ENCODE data around the gene HMG20A. TPM values are rescaled to one million over a fixed set of nuclear protein-coding genes. Genes with fewer than 3 reads are reported as not detected.
A peak's percentile ranks its signal among the peaks of the same experiment; 100 is the strongest.

Gene HMG20A
- total and polyA plus RNA-seq, 3 experiments from 2014 or later = 28.5 to 46.6 (median 34.0) TPM

- Mint-ChIP-seq H3K4me1 (peaks cover 14 to 25% (median 20%) of the 10 kb centered on the region in 3 donors), H3K9me3 (no peaks in the 10 kb centered on the region), H3K27me3 (no peaks in the 10 kb centered on the region), H3K27ac (peak overlapping the region in 1 of 8 donors; percentile 38), H3K4me3 (no peak overlapping the region), H3K36me3 (peaks cover 4 to 20% (median 14%) of the 10 kb centered on the region in 3 donors)
- CTCF ChIA-PET = interaction anchor here (1.0 to 5.1 kb wide), 4 partner anchors 48 to 522 kb away, joined by 3 to 43 read pairs (median 14); no protein-coding TSS in a partner anchor
- POLR2A ChIA-PET = no interaction called here
- Histone ChIP-seq H3K9me3 (ENCODE audit: low read length) (no peaks in the 10 kb centered on the region), H3K4me3 (ENCODE audit: low read length) (no peak overlapping the region), H3K27me3 (ENCODE audit: insufficient read depth, low read length, poor library complexity, severe bottlenecking) (no peaks in the 10 kb centered on the region), H3K4me1 (ENCODE audit: insufficient read depth, low read length) (peaks cover 16% of the 10 kb centered on the region), H3K36me3 (ENCODE audit: insufficient read depth, low read length) (no peaks in the 10 kb centered on the region), H3K27ac (ENCODE audit: low read depth, low read length) (no peak overlapping the region)
- DNase-seq = no peak
Measured at GRCh38 chr15:77494964-77495363, 74.3 kb downstream of the HMG20A start.

GRCh38 chr15:77495838-77496596 is 75.3 kb downstream of the HMG20A start:
- H3K27me3 Mint-ChIP-seq = no peaks in the 10 kb centered on the region
- no peaks in the 10 kb centered on the region for H3K9me3 ChIP-seq (ENCODE audit: low read length)
- peaks cover 14 to 25% (median 20%) of the 10 kb centered on the region in 3 donors for H3K4me1 Mint-ChIP-seq
- H3K36me3 Mint-ChIP-seq = peaks cover 4 to 15% (median 6%) of the 10 kb centered on the region in 3 donors
- CTCF ChIA-PET = interaction anchor here (1.0 to 5.1 kb wide), 7 partner anchors 47 to 523 kb away, joined by 3 to 43 read pairs (median 17); no protein-coding TSS in a partner anchor
- peaks cover 16% of the 10 kb centered on the region for H3K4me1 ChIP-seq (ENCODE audit: insufficient read depth, low read length)
- H3K9me3 Mint-ChIP-seq = no peaks in the 10 kb centered on the region
- H3K27ac ChIP-seq (ENCODE audit: low read depth, low read length) = no peak overlapping the region
- H3K27ac Mint-ChIP-seq = peak overlapping the region in 2 of 8 donors; percentile 25 to 58
- no peak overlapping the region for H3K4me3 Mint-ChIP-seq
- no peak overlapping the region for H3K4me3 ChIP-seq (ENCODE audit: low read length)
- POLR2A ChIA-PET = no interaction called here
- H3K27me3 ChIP-seq (ENCODE audit: insufficient read depth, low read length, poor library complexity, severe bottlenecking) = no peaks in the 10 kb centered on the region
- no peaks in the 10 kb centered on the region for H3K36me3 ChIP-seq (ENCODE audit: insufficient read depth, low read length)
- no peak for DNase-seq

GRCh38 chr15:77496715-77497109 is 76.0 kb downstream of the HMG20A start:
- Mint-ChIP-seq H3K36me3 (peaks cover 4 to 15% (median 4%) of the 10 kb centered on the region in 3 donors), H3K27me3 (no peaks in the 10 kb centered on the region), H3K4me3 (no peak overlapping the region), H3K9me3 (no peaks in the 10 kb centered on the region), H3K27ac (no peak overlapping the region), H3K4me1 (peaks cover 14 to 25% (median 20%) of the 10 kb centered on the region in 3 donors)
- peak; percentile 52 to 76 (median 55) for DNase-seq
- ChIA-PET POLR2A (interaction anchor here (0.6 to 0.7 kb wide), 2 partner anchors 310 to 904 kb away, joined by 3 to 9 read pairs; no protein-coding TSS in a partner anchor), CTCF (interaction anchor here (0.6 to 5.1 kb wide), 15 partner anchors 11 to 552 kb away, joined by 3 to 43 read pairs (median 4); no protein-coding TSS in a partner anchor)
- Histone ChIP-seq H3K9me3 (ENCODE audit: low read length) (no peaks in the 10 kb centered on the region), H3K27me3 (ENCODE audit: insufficient read depth, low read length, poor library complexity, severe bottlenecking) (no peaks in the 10 kb centered on the region), H3K36me3 (ENCODE audit: insufficient read depth, low read length) (no peaks in the 10 kb centered on the region), H3K27ac (ENCODE audit: low read depth, low read length) (no peak overlapping the region), H3K4me3 (ENCODE audit: low read length) (no peak overlapping the region), H3K4me1 (ENCODE audit: insufficient read depth, low read length) (peaks cover 16% of the 10 kb centered on the region)

GRCh38 chr15:77497110-77497737 is 76.5 kb downstream of the HMG20A start:
- Mint-ChIP-seq H3K36me3 (peaks cover 4 to 14% (median 4%) of the 10 kb centered on the region in 3 donors), H3K4me3 (no peak overlapping the region), H3K9me3 (no peaks in the 10 kb centered on the region), H3K27ac (peak overlapping the region in 1 of 8 donors; percentile 77), H3K4me1 (peaks cover 13 to 25% (median 20%) of the 10 kb centered on the region in 3 donors), H3K27me3 (no peaks in the 10 kb centered on the region)
- ChIA-PET POLR2A (interaction anchor here (0.6 to 0.7 kb wide), 3 partner anchors 310 to 904 kb away, joined by 3 to 9 read pairs (median 3); no protein-coding TSS in a partner anchor), CTCF (interaction anchor here (0.6 to 5.1 kb wide), 15 partner anchors 10 to 552 kb away, joined by 3 to 43 read pairs (median 4); no protein-coding TSS in a partner anchor)
- no peak overlapping the region for H3K27ac ChIP-seq (ENCODE audit: low read depth, low read length)
- H3K4me1 ChIP-seq (ENCODE audit: insufficient read depth, low read length) = peaks cover 16% of the 10 kb centered on the region
- H3K27me3 ChIP-seq (ENCODE audit: insufficient read depth, low read length, poor library complexity, severe bottlenecking) = no peaks in the 10 kb centered on the region
- DNase-seq = no peak
- no peak overlapping the region for H3K4me3 ChIP-seq (ENCODE audit: low read length)
- no peaks in the 10 kb centered on the region for H3K9me3 ChIP-seq (ENCODE audit: low read length)
- H3K36me3 ChIP-seq (ENCODE audit: insufficient read depth, low read length) = no peaks in the 10 kb centered on the region

GRCh38 chr15:77497942-77498361 is 77.3 kb downstream of the HMG20A start:
- POLR2A ChIA-PET = interaction anchor here (0.6 to 0.7 kb wide), 2 partner anchors 484 to 517 kb away, joined by 3 read pairs; no protein-coding TSS in a partner anchor
- DNase-seq = no peak
- H3K4me1 ChIP-seq (ENCODE audit: insufficient read depth, low read length) = peaks cover 14% of the 10 kb centered on the region
- H3K27ac ChIP-seq (ENCODE audit: low read depth, low read length) = no peak overlapping the region
- H3K9me3 Mint-ChIP-seq = no peaks in the 10 kb centered on the region
- H3K4me3 Mint-ChIP-seq = no peak overlapping the region
- no peaks in the 10 kb centered on the region for H3K27me3 ChIP-seq (ENCODE audit: insufficient read depth, low read length, poor library complexity, severe bottlenecking)
- CTCF ChIA-PET = interaction anchor here (0.7 to 5.1 kb wide), 7 partner anchors 45 to 524 kb away, joined by 3 to 43 read pairs (median 17); no protein-coding TSS in a partner anchor
- H3K36me3 Mint-ChIP-seq = peaks cover 4 to 13% (median 4%) of the 10 kb centered on the region in 3 donors
- H3K9me3 ChIP-seq (ENCODE audit: low read length) = no peaks in the 10 kb centered on the region
- peaks cover 11 to 17% (median 12%) of the 10 kb centered on the region in 3 donors for H3K4me1 Mint-ChIP-seq
- peak overlapping the region in 1 of 8 donors; percentile 15 for H3K27ac Mint-ChIP-seq
- H3K27me3 Mint-ChIP-seq = no peaks in the 10 kb centered on the region
- H3K36me3 ChIP-seq (ENCODE audit: insufficient read depth, low read length) = no peaks in the 10 kb centered on the region
- no peak overlapping the region for H3K4me3 ChIP-seq (ENCODE audit: low read length)

GRCh38 chr15:77499087-77499760 is 78.5 kb downstream of the HMG20A start:
- POLR2A ChIA-PET = no interaction called here
- no peak for DNase-seq
- Histone ChIP-seq H3K27me3 (ENCODE audit: insufficient read depth, low read length, poor library complexity, severe bottlenecking) (no peaks in the 10 kb centered on the region), H3K9me3 (ENCODE audit: low read length) (no peaks in the 10 kb centered on the region), H3K27ac (ENCODE audit: low read depth, low read length) (no peak overlapping the region), H3K4me3 (ENCODE audit: low read length) (no peak overlapping the region), H3K36me3 (ENCODE audit: insufficient read depth, low read length) (no peaks in the 10 kb centered on the region), H3K4me1 (ENCODE audit: insufficient read depth, low read length) (peaks cover 7% of the 10 kb centered on the region)
- H3K4me3 Mint-ChIP-seq = no peak overlapping the region
- H3K4me1 Mint-ChIP-seq = peaks cover 3 to 6% (median 4%) of the 10 kb centered on the region in 3 donors
- CTCF ChIA-PET = interaction anchor here (0.7 to 5.1 kb wide), 4 partner anchors 312 to 526 kb away, joined by 3 to 23 read pairs (median 4); no protein-coding TSS in a partner anchor
- no peaks in the 10 kb centered on the region for H3K9me3 Mint-ChIP-seq
- peak overlapping the region in 3 of 8 donors; percentile 23 to 70 (median 50) for H3K27ac Mint-ChIP-seq
- H3K36me3 Mint-ChIP-seq = peaks cover 4 to 11% (median 4%) of the 10 kb centered on the region in 3 donors
- no peaks in the 10 kb centered on the region for H3K27me3 Mint-ChIP-seq

GRCh38 chr15:77500989-77501388 is 80.3 kb downstream of the HMG20A start:
- Histone ChIP-seq H3K27ac (ENCODE audit: low read depth, low read length) (no peak overlapping the region), H3K36me3 (ENCODE audit: insufficient read depth, low read length) (no peaks in the 10 kb centered on the region), H3K9me3 (ENCODE audit: low read length) (no peaks in the 10 kb centered on the region), H3K4me1 (ENCODE audit: insufficient read depth, low read length) (peaks cover 7% of the 10 kb centered on the region), H3K27me3 (ENCODE audit: insufficient read depth, low read length, poor library complexity, severe bottlenecking) (no peaks in the 10 kb centered on the region), H3K4me3 (ENCODE audit: low read length) (no peak overlapping the region)
- peaks cover 4 to 15% (median 5%) of the 10 kb centered on the region in 3 donors for H3K36me3 Mint-ChIP-seq
- H3K4me3 Mint-ChIP-seq = no peak overlapping the region
- H3K4me1 Mint-ChIP-seq = peaks cover 3 to 4% (median 3%) of the 10 kb centered on the region in 3 donors
- ChIA-PET CTCF (no interaction called here), POLR2A (no interaction called here)
- no peaks in the 10 kb centered on the region for H3K27me3 Mint-ChIP-seq
- H3K27ac Mint-ChIP-seq = no peak overlapping the region
- DNase-seq = no peak
- H3K9me3 Mint-ChIP-seq = no peaks in the 10 kb centered on the region
